HG02588 (cell line): ENCODE results near the gene PRUNE1.
A peak's percentile ranks its signal among the peaks of the same experiment; 100 is the strongest.

Experiments
- ATAC-seq: cut with Tn5 transposase; IDR thresholded peaks from one replicate; pipeline ENCODE4 v1.9.1; 2021; ENCODE audit warnings: mild to moderate bottlenecking, moderate library complexity; ENCODE audit not compliant: unreplicated experiment

PRUNE1 gene

GRCh38 chr1:151008244-151009205, at the start of gene PRUNE1:
Gene PRUNE1 (plus strand): TSS chr1:151008449. CDS start chr1:151008633, 184 bp downstream.
- peak; percentile 75 for ATAC-seq

GRCh38 chr1:150960646-150961045, 47.6 kb upstream of the PRUNE1 start:
- ATAC-seq, result no peak

GRCh38 chr1:150961756-150962155, 46.5 kb upstream of the PRUNE1 start:
- no peak for ATAC-seq

GRCh38 chr1:150963321-150964163, 44.7 kb upstream of the PRUNE1 start:
- no peak for ATAC-seq

GRCh38 chr1:150964164-150964489, 44.1 kb upstream of the PRUNE1 start:
- no peak for ATAC-seq

GRCh38 chr1:150965605-150966004, 42.6 kb upstream of the PRUNE1 start:
- ATAC-seq, result no peak

GRCh38 chr1:150966011-150966410, 42.2 kb upstream of the PRUNE1 start:
- no peak for ATAC-seq

- ATAC-seq, result no peak
Observed at GRCh38 chr1:150967936-150968335, 40.3 kb upstream of the PRUNE1 start.

GRCh38 chr1:150968491-150968890, 39.8 kb upstream of the PRUNE1 start:
- ATAC-seq, result no peak

- no peak for ATAC-seq
Observed at GRCh38 chr1:150969626-150970025, 38.6 kb upstream of the PRUNE1 start.

- no peak for ATAC-seq
Observed at GRCh38 chr1:150970808-150971582, 37.3 kb upstream of the PRUNE1 start.

GRCh38 chr1:150971583-150972416, 36.4 kb upstream of the PRUNE1 start:
- no peak for ATAC-seq

- ATAC-seq, result no peak
Observed at GRCh38 chr1:150972417-150972940, 35.8 kb upstream of the PRUNE1 start.

- ATAC-seq, result no peak
Observed at GRCh38 chr1:150973258-150973835, 34.9 kb upstream of the PRUNE1 start.

GRCh38 chr1:150973836-150974579, 34.2 kb upstream of the PRUNE1 start:
- ATAC-seq, result peak; percentile 39

GRCh38 chr1:150974580-150975478, 33.4 kb upstream of the PRUNE1 start, which contains the start of gene CERS2:
Gene CERS2 (minus strand): TSS chr1:150974835. CDS start chr1:150969090, 5,745 bp downstream.
- peak; percentile 61 for ATAC-seq

- ATAC-seq, result no peak
Observed at GRCh38 chr1:150976401-150976821, 31.8 kb upstream of the PRUNE1 start.
